Motor neuron (in vitro differentiated cells): ENCODE data around the gene SEMA3E. TPM values are rescaled to one million over a fixed set of nuclear protein-coding genes. Genes with fewer than 3 reads are reported as not detected.

ENCODE experiments used
- ATAC-seq, 8 experiments: fragments of 200-7000 bp; cut with Tn5 transposase; replicated peaks in 6 of 8; 2 replicates each; pipeline ENCODE4 v1.8.0; 2021; ENCODE audit warnings: mild to moderate bottlenecking in 8 of 8, moderate library complexity in 8 of 8
- H3K27ac ChIP-seq, 2 donors: fragments of 250-450 bp; sonication (Bioruptor Pico); 2 replicates each; pipeline ENCODE4 v1.9.0; 2021; ENCODE audit warnings: antibody characterized with exemption in 2 of 2, mild to moderate bottlenecking in 2 of 2, moderate library complexity in 1 of 2
- H3K4me1 ChIP-seq, 2 donors: fragments of 250-450 bp; sonication (Bioruptor Pico); replicated peaks in 1 of 2; 2 replicates each; pipeline ENCODE4 v1.6.1; 2021; ENCODE audit warnings: antibody characterized with exemption in 2 of 2, mild to moderate bottlenecking in 2 of 2, moderate library complexity in 1 of 2
- H3K4me3 ChIP-seq, 5 donors: fragments of 250-450 bp; sonication (Bioruptor Pico); 2 replicates each; pipeline ENCODE4 v1.9.0; 2021; ENCODE audit warnings: antibody characterized with exemption in 5 of 5, mild to moderate bottlenecking in 5 of 5, moderate library complexity in 4 of 5
- WGBS, 10 experiments: fragments of 450-650 bp; shearing (Covaris generic); methylation state at CpG; one replicate each; pipeline ENCODE4 v1.0.0; 2022; 5-methylcytosine and 5-hydroxymethylcytosine counted together
- in situ Hi-C, 9 experiments: fragments of 400-800 bp; cut with MboI; loops; one replicate each; pipeline ENCODE4 v1.15.0; 2021; ENCODE audit warnings: low sequenced_read_pairs in 9 of 9, low pct_unique_long_range_greater_than_20kb in 2 of 9; ENCODE audit not compliant: unreplicated experiment in 9 of 9
- total RNA-seq, 8 experiments: library from RNA; unstranded; fragments of 300-600 nt; gene quantifications; 2 replicates each; pipeline versions ENCODE4 v1.2.3 to v1.2.4, GENCODE V29; 2022

Gene SEMA3E
- total RNA-seq, 8 experiments from 2014 or later: 1.2 to 14.1 (median 7.0) TPM

GRCh38 chr7:83494683-83495082, 154.3 kb downstream of the SEMA3E start:
- Histone ChIP-seq H3K27ac (peak overlapping the region in 1 of 2 donors; percentile 37), H3K4me1 (peaks cover 3 to 34% of the 10 kb centered on the region in 2 donors), H3K4me3 (no peak overlapping the region)
- WGBS, 10 experiments: 0 to 75% (median 54%) methylated on average over 1 to 2 of the region's 2 CpGs; no CpG with 5 or more reads in 2 of the 10 experiments
- ATAC-seq: peak in 6 of 8 experiments; percentile 17 to 98 (median 94)
- in situ Hi-C loops: no loop called here

DNA sequence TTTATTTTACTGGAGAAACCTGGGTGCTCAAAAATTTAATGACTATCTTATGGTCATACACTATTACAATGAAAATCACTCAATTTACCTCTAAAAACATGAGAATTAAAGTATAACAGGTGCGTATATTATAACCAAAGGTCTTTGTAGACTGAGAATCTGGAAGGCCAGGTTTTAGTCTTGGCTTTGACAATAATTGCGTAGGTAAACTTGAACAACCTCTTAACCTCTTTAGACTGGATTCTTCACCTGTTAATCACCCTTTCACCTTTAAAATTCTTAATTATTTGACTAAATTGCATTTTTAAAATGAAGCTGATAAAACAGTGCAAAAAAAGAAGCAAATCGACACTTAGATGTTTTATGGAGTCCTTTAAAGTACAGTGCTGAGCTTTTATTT, 156.1 kb downstream of the SEMA3E start:
- H3K4me1 ChIP-seq: peaks cover 3 to 34% of the 10 kb centered on the region in 2 donors
- H3K4me3 ChIP-seq: no peak overlapping the region
- no peak overlapping the region for H3K27ac ChIP-seq
- in situ Hi-C loops: no loop called here
- WGBS, 10 experiments: 50 to 100% (median 89%) methylated on average over 1 to 3 of the region's 3 CpGs
- ATAC-seq: no peak

DNA sequence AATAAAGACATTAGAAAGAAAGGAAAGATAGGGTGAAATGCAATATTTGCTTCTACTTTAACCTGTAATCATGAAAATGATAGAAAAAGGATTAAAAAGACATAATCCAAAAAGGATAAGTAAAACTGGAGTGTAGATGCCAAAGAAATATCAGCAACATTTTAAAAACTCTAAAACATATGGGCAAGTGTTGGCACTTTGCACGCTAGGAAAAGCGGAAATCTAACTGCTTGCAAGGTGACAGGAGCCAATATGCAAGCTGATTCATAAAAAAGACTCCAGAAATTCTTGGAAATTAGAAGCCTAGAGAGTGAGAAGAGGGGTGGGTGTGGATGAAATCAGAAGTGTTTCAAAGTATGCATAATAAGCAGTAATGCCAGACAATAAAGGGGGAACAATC, 161.1 kb downstream of the SEMA3E start:
- in situ Hi-C loops: no loop called here
- no peak for ATAC-seq
- 42 to 100% (median 83%) methylated on average over 2 of the region's 2 CpGs; no CpG with 5 or more reads in 2 of the 10 experiments for WGBS, 10 experiments
- Histone ChIP-seq H3K27ac (no peak overlapping the region), H3K4me3 (no peak overlapping the region), H3K4me1 (no peaks in the 10 kb centered on the region)

- ATAC-seq: no peak
Measured at GRCh38 chr7:83486957-83487356, 162.0 kb downstream of the SEMA3E start.

DNA sequence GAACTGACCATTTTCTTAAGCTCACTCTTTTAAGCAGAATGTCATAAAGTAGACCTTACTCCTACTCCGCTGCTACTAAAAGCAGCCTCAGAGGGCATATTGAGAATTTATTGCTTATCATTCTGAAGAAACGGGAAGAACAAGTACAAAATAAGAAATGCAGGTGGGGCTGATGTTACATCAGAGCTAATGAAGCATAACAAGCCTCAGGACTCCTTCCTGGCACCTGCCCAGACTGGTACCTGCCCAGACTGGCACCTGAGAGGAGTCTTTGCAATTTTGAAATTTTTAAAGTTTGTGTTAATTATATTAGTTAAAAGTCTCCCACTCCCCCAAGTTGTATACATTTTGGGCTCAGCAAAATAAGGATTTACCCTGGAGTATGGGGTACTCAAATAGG, 162.4 kb downstream of the SEMA3E start:
- in situ Hi-C loops: no loop called here
- no peaks in the 10 kb centered on the region for H3K4me1 ChIP-seq

More at GRCh38 chr7:83486957-83487356, 162.0 kb downstream of the SEMA3E start:
- Histone ChIP-seq H3K4me1 (no peaks in the 10 kb centered on the region), H3K4me3 (no peak overlapping the region), H3K27ac (no peak overlapping the region)
- 60 to 100% (median 87%) methylated on average over 1 to 2 of the region's 2 CpGs for WGBS, 10 experiments
- in situ Hi-C loops: no loop called here

DNA sequence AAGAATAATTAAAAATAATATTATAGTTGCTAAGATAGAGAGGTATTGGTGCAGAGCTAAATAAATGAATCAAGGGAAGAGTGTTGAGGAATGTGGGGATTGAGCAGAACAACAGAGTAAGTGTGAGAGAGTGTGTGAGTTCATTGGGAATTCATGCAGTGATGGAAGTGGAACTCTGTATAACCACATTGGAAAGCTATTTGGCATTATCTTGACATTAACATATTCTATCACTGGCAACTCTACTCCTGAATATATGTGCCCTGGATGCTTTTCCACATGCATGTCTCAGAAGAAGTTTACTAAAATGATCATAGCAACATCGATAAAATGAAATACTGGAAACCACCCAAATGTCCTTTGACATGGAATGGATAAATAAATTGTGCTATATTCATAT, 164.1 kb downstream of the SEMA3E start:
- no peaks in the 10 kb centered on the region for H3K4me1 ChIP-seq
- H3K27ac ChIP-seq: no peak overlapping the region
- in situ Hi-C loops: no loop called here
- no peak overlapping the region for H3K4me3 ChIP-seq
- 0 to 100% (median 83%) methylated on average over 1 of the region's 1 CpG; no CpG with 5 or more reads in 2 of the 10 experiments for WGBS, 10 experiments
- no peak for ATAC-seq

More for the DNA sequence above, 162.4 kb downstream of the SEMA3E start:
- no peak for ATAC-seq
- WGBS, 10 experiments: 50 to 100% (median 88%) methylated on average over 1 to 2 of the region's 2 CpGs; no CpG with 5 or more reads in 3 of the 10 experiments
- Histone ChIP-seq H3K4me3 (no peak overlapping the region), H3K27ac (no peak overlapping the region)

DNA sequence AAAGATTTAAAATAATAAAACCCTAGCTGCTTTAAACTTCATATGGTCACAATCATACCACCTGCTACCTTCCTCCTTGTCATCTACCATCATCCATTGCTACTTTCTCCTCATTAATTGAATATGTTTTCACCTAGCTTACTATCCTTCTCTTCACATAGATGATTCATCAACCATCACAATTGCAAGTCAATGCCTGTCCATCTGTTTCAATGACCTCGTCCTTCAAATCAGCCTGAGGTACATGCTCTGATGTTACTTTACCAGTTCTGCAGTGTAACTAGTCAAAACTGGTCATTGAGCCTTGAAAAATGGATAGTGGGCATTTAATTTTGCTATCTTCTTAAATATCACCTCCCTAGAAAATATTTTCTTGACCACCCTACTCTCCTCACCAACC, 164.7 kb downstream of the SEMA3E start:
- no peak overlapping the region for H3K27ac ChIP-seq
- no peak for ATAC-seq
- no peaks in the 10 kb centered on the region for H3K4me1 ChIP-seq
- 50 to 100% (median 95%) methylated on average over 1 of the region's 1 CpG; no CpG with 5 or more reads in 2 of the 10 experiments for WGBS, 10 experiments
- H3K4me3 ChIP-seq: no peak overlapping the region
- in situ Hi-C loops: no loop called here

- in situ Hi-C loops: no loop called here
- WGBS, 10 experiments: 0 to 100% (median 85%) methylated on average over 1 of the region's 1 CpG; no CpG with 5 or more reads in 4 of the 10 experiments
- Histone ChIP-seq H3K4me1 (no peaks in the 10 kb centered on the region), H3K27ac (no peak overlapping the region), H3K4me3 (no peak overlapping the region)
- no peak for ATAC-seq
Measured at GRCh38 chr7:83478616-83479015, 170.3 kb downstream of the SEMA3E start.

DNA sequence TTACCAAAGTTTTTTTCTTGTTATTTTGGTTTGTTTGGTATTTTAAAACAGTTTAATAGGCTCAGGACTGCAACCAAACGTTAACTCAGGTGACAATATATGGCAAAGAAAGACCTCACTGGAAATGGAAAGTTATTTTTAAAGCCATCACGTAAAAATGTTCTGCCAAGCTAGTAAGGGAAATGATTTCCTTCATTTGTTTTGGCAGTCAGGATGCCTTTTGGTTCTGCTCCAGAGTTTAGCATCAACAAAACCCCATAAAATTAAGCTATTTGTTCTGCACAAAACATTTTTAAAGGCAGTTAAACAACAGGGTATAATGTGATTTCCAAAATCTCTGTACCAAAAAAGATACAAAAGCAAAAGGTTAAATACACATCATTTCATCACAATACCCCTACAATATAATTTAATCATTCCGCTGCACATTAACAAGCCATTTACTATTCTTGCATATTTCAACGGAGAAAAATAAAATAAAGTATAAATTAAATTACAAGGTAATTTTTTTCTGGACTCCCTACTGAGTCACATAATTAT, 172.4 kb downstream of the SEMA3E start:
- Histone ChIP-seq H3K27ac (no peak overlapping the region), H3K4me1 (no peaks in the 10 kb centered on the region), H3K4me3 (no peak overlapping the region)
- in situ Hi-C loops: no loop called here
- ATAC-seq: no peak
- WGBS, 10 experiments: 33 to 100% (median 76%) methylated on average over 1 to 4 of the region's 4 CpGs

- in situ Hi-C loops: no loop called here
- Histone ChIP-seq H3K27ac (no peak overlapping the region), H3K4me3 (no peak overlapping the region), H3K4me1 (no peaks in the 10 kb centered on the region)
- 46 to 100% (median 83%) methylated on average over 1 to 6 of the region's 6 CpGs; no CpG with 5 or more reads in 1 of the 10 experiments for WGBS, 10 experiments
- peak in 1 of 8 experiments; percentile 38 for ATAC-seq
Measured at GRCh38 chr7:83475420-83475819, 173.5 kb downstream of the SEMA3E start.

DNA sequence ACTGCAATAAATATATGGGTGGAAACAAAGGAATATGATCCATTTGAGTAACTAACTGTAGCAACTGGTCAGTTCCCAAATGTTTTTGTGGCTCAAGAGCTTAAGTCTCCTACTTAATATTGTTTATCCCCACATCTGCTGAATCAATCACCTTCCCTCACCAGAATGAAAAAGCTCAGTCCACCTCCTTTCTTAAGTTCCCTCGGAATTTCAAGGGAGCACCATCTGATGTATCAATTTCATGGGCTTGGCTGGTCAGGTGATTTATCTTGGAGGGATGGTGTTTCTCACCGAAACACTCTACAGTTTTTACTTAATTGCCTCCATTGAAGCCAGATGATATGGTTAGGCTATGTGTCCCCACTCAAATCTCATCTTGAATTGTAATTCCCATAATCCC, 176.6 kb downstream of the SEMA3E start:
- Histone ChIP-seq H3K4me3 (no peak overlapping the region), H3K27ac (no peak overlapping the region), H3K4me1 (peaks cover 0 to 3% of the 10 kb centered on the region in 2 donors)
- 94 to 100% (median 100%) methylated on average over 1 to 2 of the region's 2 CpGs; no CpG with 5 or more reads in 3 of the 10 experiments for WGBS, 10 experiments
- in situ Hi-C loops: no loop called here
- ATAC-seq: no peak

DNA sequence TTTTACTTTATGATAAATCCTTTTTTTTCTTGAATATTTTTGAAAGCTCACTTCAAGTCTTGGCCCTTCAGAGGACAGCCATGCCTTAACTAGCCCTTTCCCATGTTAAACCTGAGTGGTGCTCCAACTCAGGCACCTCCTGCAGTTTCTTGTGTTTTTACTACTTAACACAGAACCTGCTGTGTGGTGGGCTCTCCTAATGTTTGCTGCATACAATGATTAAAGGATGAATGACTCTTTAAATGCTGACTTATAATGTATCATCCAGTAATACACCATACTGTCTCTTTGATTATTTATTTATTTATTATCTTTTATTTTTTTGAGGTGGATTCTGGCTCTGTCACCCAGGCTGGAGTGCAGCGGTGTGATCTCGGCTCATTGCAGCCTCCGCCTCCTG, 179.4 kb downstream of the SEMA3E start:
- peak in 1 of 8 experiments; percentile 12 for ATAC-seq
- H3K27ac ChIP-seq: no peak overlapping the region
- peaks cover 0 to 3% of the 10 kb centered on the region in 2 donors for H3K4me1 ChIP-seq
- H3K4me3 ChIP-seq: no peak overlapping the region
- 90 to 100% (median 95%) methylated on average over 2 to 3 of the region's 3 CpGs; no CpG with 5 or more reads in 6 of the 10 experiments for WGBS, 10 experiments
- in situ Hi-C loops: no loop called here

DNA sequence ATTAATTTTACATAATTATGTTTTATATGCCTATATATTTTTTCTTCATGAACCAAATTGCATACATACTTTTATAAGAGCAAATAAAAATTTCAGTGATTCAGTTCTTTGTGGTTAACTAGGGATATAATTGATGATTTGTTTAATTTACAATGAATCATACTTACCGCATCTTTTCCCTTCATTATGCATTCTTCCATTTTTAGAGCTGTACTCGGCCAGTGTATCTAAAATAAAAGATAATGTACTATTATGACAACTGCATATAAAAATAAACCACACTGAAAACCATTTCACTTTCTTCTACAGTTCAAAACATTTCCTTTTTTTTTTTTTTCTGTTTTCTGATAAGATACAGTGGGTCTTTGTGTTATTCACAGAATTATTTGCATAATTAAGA, 179.9 kb downstream of the SEMA3E start:
- no peak overlapping the region for H3K4me3 ChIP-seq
- ATAC-seq: peak in 1 of 8 experiments; percentile 62
- in situ Hi-C loops: no loop called here
- peaks cover 0 to 3% of the 10 kb centered on the region in 2 donors for H3K4me1 ChIP-seq
- WGBS, 10 experiments: 0 to 100% (median 72%) methylated on average over 1 to 2 of the region's 2 CpGs
- H3K27ac ChIP-seq: no peak overlapping the region

- in situ Hi-C loops: no loop called here
- Histone ChIP-seq H3K4me1 (peaks cover 0 to 3% of the 10 kb centered on the region in 2 donors), H3K4me3 (no peak overlapping the region), H3K27ac (no peak overlapping the region)
- ATAC-seq: peak; percentile 96 to 100 (median 100)
- 0 to 100% (median 55%) methylated on average over 1 to 2 of the region's 2 CpGs; no CpG with 5 or more reads in 2 of the 10 experiments for WGBS, 10 experiments
Measured at GRCh38 chr7:83468251-83468739, 180.6 kb downstream of the SEMA3E start.
